Activated naive CD4-positive, alpha-beta T cell treated with anti-CD3 and anti-CD28 coated beads, Interleukin-2, amount 50 U/mL, for 72 hours (primary cell): ENCODE data around the gene SF3B6. TPM values are rescaled to one million over a fixed set of nuclear protein-coding genes. Genes with fewer than 3 reads are reported as not detected.
A peak's percentile ranks its signal among the peaks of the same experiment; 100 is the strongest.
"Not testable (repeated sequence)": the region's sequence is repeated elsewhere in the genome, so short reads cannot be mapped to it uniquely, and the experiment has no call there.

Experiments
- ATAC-seq, 2 donors: fragments of 150-1000 bp; cut with Tn5 transposase; 2 replicates each; pipeline ENCODE4 v1.10.0; 2021; ENCODE audit warnings: mild to moderate bottlenecking in 2 of 2, moderate library complexity in 2 of 2
- DNase-seq, 2 donors: peaks; one replicate each; pipeline ENCODE4 v3.0.0; 2021 to 2022; ENCODE audit warnings: low spot score in 2 of 2
- H3K27ac Mint-ChIP-seq, 2 donors: one replicate each; pipeline ENCODE4 v1.8.0; 2022; ENCODE audit warnings: mild to moderate bottlenecking in 2 of 2, mixed read lengths in 2 of 2
- H3K36me3 Mint-ChIP-seq, 2 donors: one replicate each; pipeline ENCODE4 v1.8.0; 2022; ENCODE audit warnings: mixed read lengths in 2 of 2
- H3K9me3 Mint-ChIP-seq, 2 donors: one replicate each; pipeline ENCODE4 v1.8.0; 2022; ENCODE audit warnings: mixed read lengths in 2 of 2
- total RNA-seq, 2 donors: library from RNA; stranded (reverse); gene quantifications; one replicate each; pipeline ENCODE4 v1.2.3, GENCODE V29; 2022

SF3B6 gene
- total RNA-seq, 2 donors from 2014 or later: 137 to 171 TPM

GRCh38 chr2:24104110-24104650 lies 28.1 kb upstream of the SF3B6 start:
- no peak overlapping the region for H3K27ac Mint-ChIP-seq
- no peak for DNase-seq
- H3K36me3 Mint-ChIP-seq: peaks cover 12 to 41% of the 10 kb centered on the region in 2 donors
- ATAC-seq: no peak
- peaks cover 28% of the 10 kb centered on the region in 2 donors for H3K9me3 Mint-ChIP-seq

GRCh38 chr2:24102677-24103076 lies 26.6 kb upstream of the SF3B6 start:
- DNase-seq (no peak), ATAC-seq (no peak)
- Mint-ChIP-seq H3K27ac (no peak overlapping the region), H3K36me3 (peaks cover 11 to 42% of the 10 kb centered on the region in 2 donors), H3K9me3 (peaks cover 19 to 28% of the 10 kb centered on the region in 2 donors)

- ATAC-seq (no peak), DNase-seq (no peak)
- Mint-ChIP-seq H3K9me3 (peaks cover 14 to 22% of the 10 kb centered on the region in 2 donors), H3K27ac (no peak overlapping the region), H3K36me3 (peaks cover 5 to 37% of the 10 kb centered on the region in 2 donors)
Measured at GRCh38 chr2:24101992-24102391, 25.9 kb upstream of the SF3B6 start.

- not testable (repeated sequence) for ATAC-seq, H3K27ac Mint-ChIP-seq, DNase-seq
- peaks cover 9 to 20% of the 10 kb centered on the region in 2 donors for H3K9me3 Mint-ChIP-seq
- H3K36me3 Mint-ChIP-seq: peaks cover 13 to 35% of the 10 kb centered on the region in 2 donors
Measured at GRCh38 chr2:24100732-24101131, 24.6 kb upstream of the SF3B6 start.

GRCh38 chr2:24095171-24095677 lies 19.1 kb upstream of the SF3B6 start:
- not testable (repeated sequence) for DNase-seq, ATAC-seq, H3K27ac Mint-ChIP-seq
- Mint-ChIP-seq H3K9me3 (peaks cover 0 to 10% of the 10 kb centered on the region in 2 donors), H3K36me3 (peaks cover 10 to 23% of the 10 kb centered on the region in 2 donors)

- not testable (repeated sequence) for DNase-seq, H3K27ac Mint-ChIP-seq, ATAC-seq
- peaks cover 0 to 10% of the 10 kb centered on the region in 2 donors for H3K9me3 Mint-ChIP-seq
- peaks cover 8 to 16% of the 10 kb centered on the region in 2 donors for H3K36me3 Mint-ChIP-seq
Measured at GRCh38 chr2:24093270-24093669, 17.1 kb upstream of the SF3B6 start.

- no peaks in the 10 kb centered on the region for H3K36me3 Mint-ChIP-seq
Measured at GRCh38 chr2:24088821-24089359, 12.8 kb upstream of the SF3B6 start.

GRCh38 chr2:24087032-24087431 lies 10.9 kb upstream of the SF3B6 start:
- Mint-ChIP-seq H3K36me3 (no peaks in the 10 kb centered on the region), H3K27ac (no peak overlapping the region), H3K9me3 (no peaks in the 10 kb centered on the region)
- no peak for ATAC-seq
- DNase-seq: no peak

More at GRCh38 chr2:24088821-24089359, 12.8 kb upstream of the SF3B6 start:
- Mint-ChIP-seq H3K27ac (no peak overlapping the region), H3K9me3 (no peaks in the 10 kb centered on the region)
- ATAC-seq (no peak), DNase-seq (no peak)

GRCh38 chr2:24086241-24086640 lies 10.1 kb upstream of the SF3B6 start:
- no peaks in the 10 kb centered on the region for H3K36me3 Mint-ChIP-seq
- H3K27ac Mint-ChIP-seq: no peak overlapping the region
- DNase-seq: no peak
- no peaks in the 10 kb centered on the region for H3K9me3 Mint-ChIP-seq
- no peak for ATAC-seq

- ATAC-seq: no peak
- no peaks in the 10 kb centered on the region for H3K36me3 Mint-ChIP-seq
- no peaks in the 10 kb centered on the region for H3K9me3 Mint-ChIP-seq
- H3K27ac Mint-ChIP-seq: no peak overlapping the region
- no peak for DNase-seq
Measured at GRCh38 chr2:24085200-24085489, 9.0 kb upstream of the SF3B6 start.

GRCh38 chr2:24084386-24085199 lies 8.5 kb upstream of the SF3B6 start, which contains the start of gene TP53I3:
TP53I3 (minus strand) TSS chr2:24084834; CDS start chr2:24084326, 508 bp downstream.
- DNase-seq (peak; percentile 90 to 96), ATAC-seq (peak; percentile 95 to 97)
- Mint-ChIP-seq H3K9me3 (no peaks in the 10 kb centered on the region), H3K36me3 (no peaks in the 10 kb centered on the region), H3K27ac (peak within 1 kb of the TSS; percentile 81 to 85)

GRCh38 chr2:24083567-24084385 lies 7.7 kb upstream of the SF3B6 start:
- no peaks in the 10 kb centered on the region for H3K36me3 Mint-ChIP-seq
- peak overlapping the region; percentile 81 to 85 for H3K27ac Mint-ChIP-seq
- DNase-seq (no peak), ATAC-seq (peak; percentile 73)
- no peaks in the 10 kb centered on the region for H3K9me3 Mint-ChIP-seq

- DNase-seq (no peak), ATAC-seq (no peak)
- H3K27ac Mint-ChIP-seq: peak overlapping the region; percentile 2 to 85
- no peaks in the 10 kb centered on the region for H3K9me3 Mint-ChIP-seq
- no peaks in the 10 kb centered on the region for H3K36me3 Mint-ChIP-seq
Measured at GRCh38 chr2:24082787-24083566, 6.9 kb upstream of the SF3B6 start.

- no peak for DNase-seq
- H3K36me3 Mint-ChIP-seq: peaks cover 4 to 6% of the 10 kb centered on the region in 2 donors
- ATAC-seq: no peak
- no peak overlapping the region for H3K27ac Mint-ChIP-seq
- H3K9me3 Mint-ChIP-seq: no peaks in the 10 kb centered on the region
Measured at GRCh38 chr2:24080701-24081100, 4.6 kb upstream of the SF3B6 start.

GRCh38 chr2:24077879-24078278 lies 1.8 kb upstream of the SF3B6 start:
- Mint-ChIP-seq H3K27ac (peak overlapping the region; percentile 85 to 90), H3K9me3 (no peaks in the 10 kb centered on the region), H3K36me3 (peaks cover 12 to 18% of the 10 kb centered on the region in 2 donors)
- DNase-seq (no peak), ATAC-seq (no peak)

GRCh38 chr2:24077535-24077877 lies 1.4 kb upstream of the SF3B6 start:
- peaks cover 15 to 18% of the 10 kb centered on the region in 2 donors for H3K36me3 Mint-ChIP-seq
- no peaks in the 10 kb centered on the region for H3K9me3 Mint-ChIP-seq
- DNase-seq (no peak), ATAC-seq (no peak)
- H3K27ac Mint-ChIP-seq: peak overlapping the region; percentile 85 to 90
